HK-2 (cell line): ENCODE measurements around the gene CDKAL1.

Source experiments
- DNase-seq: peaks from one replicate; pipeline ENCODE4 v3.0.0-alpha.2; 2018; ENCODE audit not compliant: unreplicated experiment

The CDKAL1 gene

DNA sequence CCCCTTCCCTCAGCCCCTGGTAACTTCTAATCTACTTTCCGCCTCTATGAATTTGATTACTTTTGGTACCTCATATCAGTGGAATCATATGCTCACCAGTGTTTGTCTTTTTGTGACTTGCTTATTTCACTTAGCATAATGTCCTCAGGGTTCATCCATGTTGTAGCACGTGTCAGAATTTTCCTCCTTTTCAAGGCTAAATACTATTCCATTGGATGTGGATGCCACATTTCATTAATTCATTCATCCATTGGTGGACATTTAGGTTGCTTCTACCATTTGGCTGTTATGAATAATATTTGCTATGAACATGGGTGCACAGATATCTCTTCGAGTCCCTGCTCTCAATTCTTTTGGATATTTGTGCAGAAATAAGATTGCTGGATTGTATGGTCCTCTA lies 670.7 kb downstream of the CDKAL1 start:
- DNase-seq: no peak

DNA sequence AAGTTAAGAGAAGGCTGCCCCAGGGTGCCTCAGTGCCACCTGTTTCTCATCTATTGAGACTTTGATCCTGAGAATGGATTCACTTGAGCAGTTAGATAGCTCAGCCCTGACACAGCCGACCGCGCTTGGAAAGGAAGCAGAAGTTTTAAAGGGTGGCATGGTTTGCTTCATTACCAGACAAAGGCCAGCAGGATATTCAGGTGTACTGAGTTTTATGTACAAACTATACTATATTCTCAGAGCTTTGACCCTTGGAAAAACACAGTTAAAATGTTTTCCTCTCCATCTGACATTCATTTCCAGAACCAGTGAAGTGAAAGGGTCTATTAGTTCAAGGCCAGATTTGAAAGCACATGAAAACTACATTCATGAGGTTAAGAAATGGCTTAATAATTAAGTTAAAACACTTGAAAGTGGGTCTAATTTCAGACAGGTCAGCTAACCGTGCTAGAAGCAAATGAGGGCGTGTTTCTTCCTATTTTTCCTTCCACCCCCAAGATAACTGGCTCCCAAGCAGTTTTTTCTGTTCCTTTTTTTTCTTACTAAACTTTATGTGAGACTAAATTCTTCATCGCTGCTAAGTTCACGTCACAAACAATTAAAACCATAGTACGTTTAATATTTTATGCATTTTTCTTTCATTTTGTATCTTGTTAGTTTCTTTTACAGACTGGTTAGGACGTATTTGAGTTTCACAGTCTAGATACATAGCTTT lies 674.0 kb downstream of the CDKAL1 start:
- peak; percentile 8 for DNase-seq

DNA sequence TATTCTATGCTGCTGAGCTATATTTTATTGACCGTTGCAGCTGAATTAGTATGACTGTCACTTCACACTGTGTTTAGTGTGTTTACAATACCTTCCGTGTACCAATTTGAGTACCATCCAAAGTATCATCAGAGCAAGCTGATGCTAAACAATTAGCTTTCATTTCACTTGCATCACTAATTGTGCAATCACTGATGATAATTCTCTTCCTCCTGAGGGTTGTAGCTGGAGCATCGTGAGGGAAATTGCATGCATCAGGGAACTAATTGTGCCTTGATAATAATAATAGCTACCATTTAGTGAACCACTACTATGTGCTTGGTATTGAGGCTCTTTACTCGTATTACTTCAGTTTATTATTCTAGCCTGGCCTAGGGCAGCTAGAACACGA lies 674.5 kb downstream of the CDKAL1 start:
- DNase-seq: no peak

DNA sequence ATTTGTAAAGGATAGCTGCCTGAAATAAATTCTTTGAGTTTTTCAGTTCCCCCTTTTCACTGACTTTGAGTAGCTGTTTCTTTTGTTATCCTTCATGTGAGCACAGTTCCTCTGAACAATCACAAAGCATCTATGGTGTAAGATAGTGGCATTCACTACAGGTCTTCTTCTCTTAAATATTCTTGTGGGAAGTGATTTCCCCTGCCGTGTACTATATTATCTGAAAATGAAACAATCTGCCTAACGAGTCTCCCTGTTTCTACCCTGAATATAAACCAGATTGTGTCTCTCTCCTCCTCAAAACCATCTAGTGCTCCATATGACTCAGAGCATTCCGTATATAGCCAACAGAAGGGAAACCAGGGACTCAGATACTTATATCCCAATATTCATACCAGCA lies 679.2 kb downstream of the CDKAL1 start:
- no peak for DNase-seq

DNA sequence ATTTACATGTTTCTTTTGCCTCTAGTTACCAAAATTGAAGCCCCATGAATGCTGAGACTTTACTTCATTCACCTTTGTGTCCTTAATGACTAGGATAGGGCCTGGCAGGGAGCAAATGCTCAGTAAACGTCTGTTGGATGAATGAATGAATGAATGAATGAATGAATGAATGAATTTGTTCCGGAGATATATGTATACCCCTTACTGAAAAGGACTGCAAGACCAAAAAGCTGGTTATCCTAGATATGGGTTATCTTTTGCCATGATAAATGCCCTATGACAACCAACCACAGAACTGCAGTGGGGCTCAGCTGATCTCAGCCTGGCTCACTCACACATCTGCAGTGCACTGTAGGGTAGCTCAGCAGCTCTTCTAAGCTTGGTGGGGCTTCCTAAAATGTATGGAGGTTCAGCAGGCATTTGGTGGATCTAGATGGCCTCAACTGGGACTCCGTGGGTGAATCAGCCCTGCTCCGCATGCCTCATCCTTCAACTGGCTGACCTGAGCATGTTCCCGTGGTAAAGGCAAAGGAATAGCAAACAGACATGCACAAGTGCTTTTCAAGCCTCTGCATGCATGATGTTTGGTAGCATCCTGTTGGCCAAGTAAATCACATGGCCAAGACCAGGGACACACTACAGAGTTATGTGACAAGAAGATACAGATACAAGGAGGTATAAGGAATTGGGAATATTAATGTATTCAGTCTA lies 680.6 kb downstream of the CDKAL1 start:
- no peak for DNase-seq

DNA sequence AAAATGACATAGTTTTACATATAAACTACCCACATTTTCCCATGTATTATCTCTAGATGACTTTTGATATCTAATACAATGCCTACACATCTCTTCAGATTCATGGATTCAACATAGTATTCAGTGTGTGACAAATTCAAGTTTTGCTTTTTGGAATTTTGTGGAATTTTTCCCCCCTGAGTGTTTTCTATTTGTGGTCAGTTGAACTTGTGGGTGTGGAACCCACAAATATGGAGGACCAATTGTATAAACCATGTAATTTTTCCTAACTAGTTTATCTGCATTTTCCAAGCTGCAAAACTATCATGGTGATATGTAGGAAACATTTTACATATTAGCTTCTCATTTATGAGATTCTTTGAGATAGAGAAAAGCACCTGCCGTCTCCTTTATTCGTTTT lies 685.0 kb downstream of the CDKAL1 start:
- DNase-seq: no peak

DNA sequence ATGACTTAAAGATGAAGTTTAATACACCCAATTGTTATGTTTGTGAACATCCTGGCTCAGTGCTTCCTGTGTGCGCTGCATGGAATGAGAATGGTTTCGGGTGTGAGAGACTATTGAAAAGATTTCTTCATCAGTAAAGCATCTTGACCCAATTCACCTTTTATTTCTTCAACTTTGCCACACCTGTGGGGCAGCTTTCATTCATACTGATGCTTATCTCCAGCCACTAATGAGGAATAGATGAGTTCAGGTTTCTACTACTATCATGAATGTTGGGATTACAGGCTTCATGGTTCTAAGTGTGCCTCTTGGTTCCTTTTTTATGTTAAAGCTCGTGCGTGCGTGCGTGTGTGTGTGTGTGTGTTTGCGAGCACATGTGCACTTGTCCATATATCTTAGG lies 685.6 kb downstream of the CDKAL1 start:
- DNase-seq: no peak

DNA sequence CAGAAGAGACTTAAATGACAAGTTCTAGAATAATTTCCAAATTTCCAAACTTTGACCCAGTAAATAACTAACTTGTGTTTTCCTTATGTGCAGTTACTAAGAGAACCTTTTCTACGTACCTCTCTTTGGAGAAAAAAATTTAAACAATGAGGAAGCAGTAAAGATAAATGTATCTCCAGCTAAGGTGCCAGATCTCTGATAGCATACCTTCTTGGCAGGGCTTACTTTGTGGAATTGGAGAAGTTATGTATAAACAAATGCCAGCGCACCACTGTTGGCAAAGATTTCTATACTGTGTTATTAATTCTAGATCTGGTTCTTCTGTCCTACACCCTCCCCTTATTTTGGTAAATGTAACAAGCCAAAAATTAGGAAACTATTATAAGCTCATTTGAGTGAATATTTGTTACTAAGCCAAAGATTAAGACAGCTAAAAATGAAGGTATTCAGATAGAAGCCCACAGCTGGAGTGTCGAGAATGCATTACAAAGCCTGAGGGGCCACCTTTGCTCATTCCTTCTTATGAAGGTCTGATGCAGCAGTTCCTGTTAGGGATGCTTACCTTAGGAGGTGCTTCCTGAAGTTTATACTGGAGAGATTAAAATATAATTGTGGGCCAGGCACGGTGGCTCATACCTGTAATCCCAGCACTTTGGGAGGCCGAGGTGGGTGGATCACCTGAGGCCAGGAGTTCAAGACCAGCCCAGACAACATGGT lies 686.2 kb downstream of the CDKAL1 start:
- DNase-seq: no peak

DNA sequence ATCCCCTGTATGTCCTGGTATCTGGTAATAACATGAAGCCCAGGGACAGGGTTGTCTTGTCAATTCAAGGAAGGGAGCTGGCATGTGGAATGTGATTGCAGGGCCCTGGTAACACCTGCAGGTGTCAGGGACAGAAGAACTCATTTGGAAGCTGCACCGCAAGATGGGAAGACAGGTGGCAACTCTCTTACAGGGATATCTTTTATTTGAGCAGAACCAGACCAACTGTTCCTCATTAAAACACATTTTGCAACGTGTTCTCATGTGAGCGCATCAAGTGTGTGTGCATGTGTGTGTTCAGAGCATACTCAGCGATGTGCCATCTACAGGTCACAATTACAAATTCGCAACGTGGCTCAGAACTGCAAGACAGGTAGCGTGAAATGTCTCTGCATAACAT lies 688.4 kb downstream of the CDKAL1 start:
- no peak for DNase-seq

DNA sequence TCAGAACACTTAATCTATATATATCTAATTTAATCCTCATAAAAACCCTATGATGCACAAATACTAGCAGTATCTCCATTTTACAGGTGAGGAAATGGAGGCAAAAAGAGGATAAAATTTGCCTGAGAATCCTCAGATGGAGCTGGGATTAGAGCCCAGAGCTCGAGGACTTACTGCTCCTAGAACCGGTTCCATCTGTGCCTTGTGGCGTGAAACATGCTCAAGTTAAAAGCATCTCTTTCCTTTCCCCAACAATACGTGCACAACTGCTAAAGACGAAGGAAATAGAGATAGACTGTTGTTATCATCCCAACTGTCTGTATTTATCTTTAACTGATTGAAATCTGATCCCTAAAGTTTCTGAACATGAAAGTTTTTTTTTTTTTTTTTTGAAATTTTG lies 691.7 kb downstream of the CDKAL1 start:
- no peak for DNase-seq

DNA sequence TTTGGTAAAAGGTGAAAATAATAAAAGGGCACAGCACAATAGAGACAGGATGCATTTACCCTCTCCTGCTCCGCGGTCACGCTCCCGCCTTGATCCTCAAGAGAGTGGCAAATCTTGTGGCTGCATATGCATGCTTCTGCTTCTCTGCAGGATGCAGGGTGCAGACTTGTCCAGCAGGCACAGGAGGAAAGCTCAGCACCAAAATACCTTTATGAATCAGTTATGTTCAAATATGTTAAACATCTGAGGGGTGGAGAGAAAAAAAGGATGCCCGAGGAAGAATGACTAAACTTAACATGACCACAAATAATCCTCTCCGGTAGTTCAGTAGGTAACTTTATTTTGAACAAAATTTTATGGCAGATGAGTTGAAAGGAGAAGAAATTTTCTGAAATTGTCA lies 693.2 kb downstream of the CDKAL1 start:
- DNase-seq: no peak

DNA sequence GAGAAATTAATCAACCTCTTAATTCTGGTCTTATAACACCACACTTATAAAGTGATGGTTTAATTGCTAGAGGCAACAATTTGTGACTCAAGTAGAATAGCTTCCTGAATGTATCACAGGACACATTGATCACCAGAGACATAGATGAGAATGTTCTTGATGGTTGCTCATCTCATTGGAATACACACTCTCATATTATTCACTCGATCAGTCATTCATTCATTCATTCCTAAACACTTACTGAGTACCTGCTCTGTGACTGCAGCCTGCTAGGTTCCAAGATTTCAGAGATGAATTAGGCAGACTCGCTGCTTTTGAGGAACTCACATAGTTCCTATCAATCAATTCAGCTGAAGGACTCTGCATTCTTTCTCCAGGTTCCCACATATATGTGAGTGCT lies 694.2 kb downstream of the CDKAL1 start:
- DNase-seq: no peak

DNA sequence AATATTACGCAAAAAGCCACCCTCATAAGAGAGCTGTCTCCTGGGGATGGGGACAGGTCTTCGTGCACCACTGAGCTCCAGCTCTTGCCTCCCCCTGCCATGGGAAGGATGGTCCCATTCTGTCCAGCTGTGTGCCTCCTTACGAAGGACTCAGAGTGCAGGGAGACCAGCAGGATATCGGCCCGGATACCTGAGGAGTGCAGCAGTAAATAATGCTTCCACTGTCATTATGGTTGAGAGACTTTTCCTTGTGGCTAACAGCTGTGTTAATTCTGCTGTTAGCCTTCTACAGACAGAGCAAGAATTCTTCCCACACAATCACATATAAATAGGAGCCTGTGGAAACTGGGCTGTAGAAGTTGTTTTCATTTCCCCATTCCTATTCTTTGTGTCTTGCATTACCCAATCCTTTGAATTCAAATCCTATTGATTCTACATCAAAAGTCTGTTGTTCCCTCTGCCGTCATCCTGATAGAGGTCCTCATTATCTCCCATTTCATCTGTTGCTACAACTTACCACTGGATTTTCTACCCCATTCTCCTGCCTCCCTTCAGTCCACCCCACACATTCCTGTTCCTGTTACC lies 694.7 kb downstream of the CDKAL1 start:
- DNase-seq: no peak

DNA sequence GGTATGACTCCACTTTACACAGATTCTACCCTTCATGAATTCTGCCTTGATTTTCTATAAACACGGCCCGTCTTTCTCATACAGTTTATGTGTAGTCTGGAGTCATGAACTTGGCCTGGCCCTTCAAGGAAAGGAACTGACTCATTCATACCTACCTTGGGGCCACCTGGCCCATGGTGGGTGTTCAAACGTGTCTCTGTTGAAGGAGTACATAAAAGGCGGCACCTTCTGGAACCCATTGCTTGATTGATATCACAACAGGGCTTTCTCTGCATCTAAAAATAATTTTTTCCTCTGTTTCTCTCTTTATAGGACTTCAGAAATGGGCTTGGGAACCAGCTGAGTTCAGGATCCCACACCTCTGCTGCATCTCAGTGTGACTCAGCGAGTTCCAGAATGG lies 696.3 kb downstream of the CDKAL1 start:
- DNase-seq: no peak

DNA sequence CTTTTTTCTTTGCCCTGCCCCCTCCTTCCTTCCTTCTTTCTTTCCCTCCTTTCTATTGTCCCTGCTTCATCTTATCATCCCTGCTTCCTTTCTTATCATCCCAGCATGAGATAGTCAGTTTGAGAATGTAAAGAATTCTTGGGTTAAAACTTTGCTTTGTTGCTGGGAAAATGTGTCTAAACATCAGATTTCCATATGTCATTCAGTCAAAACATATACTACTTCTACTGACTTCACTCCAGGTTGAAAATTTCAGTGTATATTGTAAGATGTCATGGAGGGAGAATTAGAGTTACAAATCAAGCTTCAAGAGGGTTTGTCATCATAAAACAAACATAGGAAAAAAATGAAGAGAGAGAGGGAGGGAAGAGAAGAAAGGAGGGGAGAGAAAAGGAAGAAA lies 700.9 kb downstream of the CDKAL1 start:
- no peak for DNase-seq

DNA sequence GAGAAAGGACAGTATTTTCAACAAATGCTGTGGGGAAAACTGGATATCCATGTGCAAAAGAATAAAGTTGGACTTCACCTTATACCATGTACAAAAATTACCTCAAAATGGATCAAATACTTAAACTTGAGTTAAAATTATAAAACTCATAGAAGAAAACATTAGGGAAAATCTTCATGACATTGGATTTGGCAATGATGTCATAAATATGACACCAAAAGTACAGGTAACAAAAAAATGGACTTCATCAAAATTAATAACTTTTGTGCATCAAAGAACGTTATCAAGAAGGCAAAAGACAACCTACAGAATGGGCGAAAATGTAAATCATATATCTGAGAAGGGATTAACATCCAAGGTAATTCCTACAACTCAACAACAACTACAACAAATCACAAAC lies 704.0 kb downstream of the CDKAL1 start:
- DNase-seq: no peak

DNA sequence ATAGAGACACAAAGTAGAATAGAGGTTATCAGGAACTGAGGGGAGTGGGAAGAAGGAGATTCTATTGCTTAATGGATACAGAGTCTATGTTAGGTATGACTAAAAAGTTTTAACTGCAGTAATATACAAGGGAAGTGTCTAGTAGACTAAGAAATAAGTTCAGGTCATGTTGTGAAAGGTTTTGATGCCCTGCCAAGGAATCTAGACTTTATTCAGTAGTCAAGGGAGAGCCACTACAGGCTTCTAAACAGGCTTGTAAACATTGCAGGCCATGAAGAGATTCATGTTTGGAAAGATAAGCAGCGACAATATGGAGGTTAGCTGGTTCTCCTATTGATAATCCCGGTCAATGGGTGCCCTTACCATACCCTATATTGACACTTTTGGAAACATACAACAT lies 706.5 kb downstream of the CDKAL1 start:
- no peak for DNase-seq

DNA sequence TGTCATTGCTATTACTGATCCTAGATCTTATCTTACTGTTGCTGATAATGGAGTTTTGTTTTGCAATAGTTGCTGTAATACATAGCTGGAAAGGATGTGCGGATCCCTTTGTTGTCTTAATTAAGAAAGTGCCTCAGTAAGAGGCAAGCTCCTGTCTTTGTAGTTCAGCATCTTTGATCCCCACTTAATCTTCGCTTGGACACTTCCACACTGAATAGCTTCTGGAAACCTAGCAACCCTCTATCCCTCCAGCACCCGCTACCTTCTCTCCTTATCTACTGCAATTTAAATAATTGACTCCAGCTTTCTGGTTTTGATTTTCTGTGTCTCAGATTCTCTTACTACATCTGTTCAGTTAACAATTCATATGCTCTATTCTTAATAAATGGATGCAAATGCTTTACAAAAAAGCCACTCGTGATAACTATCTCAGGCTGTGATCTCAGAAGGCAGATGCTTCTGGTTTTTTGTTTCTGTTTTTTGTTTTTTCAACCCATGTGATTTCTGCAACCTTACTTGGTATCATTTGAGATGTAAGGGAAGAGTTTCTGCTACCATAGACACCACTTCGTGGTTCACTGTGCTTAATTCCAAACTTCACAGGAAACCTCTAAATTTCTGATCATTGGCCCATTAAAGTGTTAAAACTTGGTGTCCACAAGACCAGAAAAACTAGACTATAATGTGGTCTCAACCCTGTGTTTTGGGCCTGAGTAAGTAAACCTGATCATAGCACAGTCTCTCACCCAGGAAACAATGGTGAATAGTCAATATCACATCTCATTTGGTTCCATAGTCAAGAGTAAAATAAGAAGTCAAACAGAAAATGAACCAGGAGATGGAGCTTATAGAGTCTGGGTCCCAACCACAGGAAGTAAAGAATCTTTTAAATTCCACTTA lies 707.2 kb downstream of the CDKAL1 start:
- no peak for DNase-seq

DNA sequence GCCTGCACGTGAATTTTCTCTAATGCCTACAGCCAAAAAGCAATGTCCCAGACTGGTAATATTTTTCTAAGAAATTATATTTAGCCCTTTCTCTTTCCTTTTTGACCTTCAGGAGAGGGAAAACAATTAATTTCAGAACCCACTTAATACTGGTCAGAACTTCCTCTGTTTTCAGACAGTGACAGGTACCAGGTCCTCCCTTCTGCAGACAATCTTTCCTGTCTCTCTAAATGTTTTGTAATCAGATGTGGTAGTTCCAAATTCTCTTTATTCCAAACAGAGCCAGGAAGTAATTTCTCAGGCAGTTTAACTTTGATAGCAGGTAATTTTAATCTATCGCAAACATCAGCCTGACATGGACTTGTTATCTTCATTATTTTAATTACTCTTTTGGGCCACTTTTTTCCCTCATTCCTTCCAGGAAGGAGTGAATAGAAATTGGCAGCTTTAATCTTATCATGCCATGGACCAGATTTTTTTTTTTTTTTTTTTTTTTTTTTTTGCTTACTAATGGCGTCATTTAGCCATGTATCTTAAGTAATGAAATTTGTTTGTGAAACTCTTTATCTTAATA lies 710.7 kb downstream of the CDKAL1 start:
- DNase-seq: no peak

DNA sequence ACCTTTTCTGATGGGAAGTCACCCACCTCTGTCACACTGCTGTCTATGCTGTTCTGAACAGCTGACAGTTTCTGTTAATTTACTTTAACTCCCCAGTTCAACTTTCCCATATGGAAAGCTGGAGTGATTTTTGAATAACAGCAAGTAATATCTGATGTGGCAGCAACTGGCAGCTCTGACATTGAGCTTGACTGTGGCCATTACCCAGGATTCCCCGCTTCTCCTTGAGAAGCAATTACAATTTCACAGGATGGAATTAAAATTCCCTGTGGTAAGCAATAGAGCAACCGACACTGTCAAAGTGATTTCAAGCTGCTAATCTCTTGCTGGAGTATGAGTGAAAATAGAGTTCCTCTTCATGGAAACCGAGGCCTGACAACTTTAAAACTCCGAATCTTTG lies 711.2 kb downstream of the CDKAL1 start:
- DNase-seq: no peak

DNA sequence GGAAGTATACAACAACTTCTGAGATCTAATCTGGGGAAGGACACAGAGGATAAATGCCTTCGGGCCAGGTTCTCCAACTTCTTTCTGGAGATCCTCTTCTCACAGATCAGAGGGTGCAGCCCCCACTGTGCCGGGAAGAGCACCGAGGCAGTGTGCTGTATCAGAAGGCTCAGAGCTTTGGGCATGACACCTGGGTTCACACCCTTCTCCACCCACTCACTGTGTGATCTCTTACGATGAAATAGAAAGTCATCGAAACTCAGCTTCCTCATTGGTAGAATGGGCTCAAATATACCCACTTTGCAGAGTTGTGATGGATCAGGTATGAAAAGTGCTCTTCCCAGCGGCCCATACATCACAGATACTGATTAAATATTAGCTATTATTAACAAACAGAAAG lies 711.8 kb downstream of the CDKAL1 start:
- no peak for DNase-seq
